Breast epithelium (tissue), 3 donors: ENCODE data around the gene IMPA2.

Experiments
- POLR2AphosphoS5 ChIP-seq, 3 donors: sonication (generic); formaldehyde crosslinking; IDR thresholded peaks; one replicate each; pipeline ENCODE4 v1.6.1; 2017; ENCODE audit warnings: antibody characterized with exemption in 3 of 3
- TF ChIP-seq, protein P1 (sequence below), 3 donors: fragments of 450-650 bp; IDR thresholded peaks; one replicate each; pipeline ENCODE4 v1.5.1; 2016 to 2017; ENCODE audit warnings: antibody characterized with exemption in 3 of 3, mild to moderate bottlenecking in 3 of 3, moderate library complexity in 3 of 3

DNA sequence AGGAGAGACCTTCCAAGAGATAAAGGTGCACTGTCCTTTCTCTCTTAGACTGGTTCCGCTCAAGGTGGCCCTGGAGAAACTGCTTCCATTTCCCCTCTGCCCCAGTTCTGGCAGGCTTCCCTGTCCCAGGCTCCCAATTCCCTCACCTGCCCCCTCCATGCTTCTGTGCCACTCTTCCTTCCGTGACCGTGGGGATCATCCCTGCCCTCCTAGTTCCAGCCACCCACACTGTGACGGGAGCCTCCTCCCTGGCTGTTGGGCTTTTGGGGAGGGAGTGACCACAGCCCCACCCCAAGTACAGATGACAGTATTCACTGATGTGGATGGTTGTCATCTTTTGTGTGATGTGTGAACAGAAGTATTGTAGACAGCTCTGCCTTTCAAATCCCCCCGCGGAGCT, 2.8 kb downstream of the IMPA2 start:
- TF ChIP-seq, protein P1, sequence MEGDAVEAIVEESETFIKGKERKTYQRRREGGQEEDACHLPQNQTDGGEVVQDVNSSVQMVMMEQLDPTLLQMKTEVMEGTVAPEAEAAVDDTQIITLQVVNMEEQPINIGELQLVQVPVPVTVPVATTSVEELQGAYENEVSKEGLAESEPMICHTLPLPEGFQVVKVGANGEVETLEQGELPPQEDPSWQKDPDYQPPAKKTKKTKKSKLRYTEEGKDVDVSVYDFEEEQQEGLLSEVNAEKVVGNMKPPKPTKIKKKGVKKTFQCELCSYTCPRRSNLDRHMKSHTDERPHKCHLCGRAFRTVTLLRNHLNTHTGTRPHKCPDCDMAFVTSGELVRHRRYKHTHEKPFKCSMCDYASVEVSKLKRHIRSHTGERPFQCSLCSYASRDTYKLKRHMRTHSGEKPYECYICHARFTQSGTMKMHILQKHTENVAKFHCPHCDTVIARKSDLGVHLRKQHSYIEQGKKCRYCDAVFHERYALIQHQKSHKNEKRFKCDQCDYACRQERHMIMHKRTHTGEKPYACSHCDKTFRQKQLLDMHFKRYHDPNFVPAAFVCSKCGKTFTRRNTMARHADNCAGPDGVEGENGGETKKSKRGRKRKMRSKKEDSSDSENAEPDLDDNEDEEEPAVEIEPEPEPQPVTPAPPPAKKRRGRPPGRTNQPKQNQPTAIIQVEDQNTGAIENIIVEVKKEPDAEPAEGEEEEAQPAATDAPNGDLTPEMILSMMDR (IDR thresholded peaks at IDR 0.05) = no peak
- no peak for TF ChIP-seq POLR2AphosphoS5 (IDR thresholded peaks at IDR 0.05)
